Caki2 (cell line): ENCODE measurements around the gene PTPRN. TPM values are rescaled to one million over a fixed set of nuclear protein-coding genes. Genes with fewer than 3 reads are reported as not detected.
"Not testable (repeated sequence)": the region's sequence is repeated elsewhere in the genome, so short reads cannot be mapped to it uniquely, and the experiment has no call there.

Source experiments
- DNase-seq: peaks from one replicate; pipeline ENCODE4 v3.0.0-alpha.2; 2015; ENCODE audit warnings: low read depth
- in situ Hi-C: cut with HindIII; loops from 2 replicates; pipeline ENCODE4 v1.10.0; 2016; ENCODE audit warnings: low sequenced_read_pairs, low pct_unique_long_range_greater_than_20kb, mixed read lengths
- total RNA-seq: library from RNA; depleted of rRNA; stranded (reverse); fragments of >200 nt; shearing (Covaris generic); gene quantifications from 2 replicates; pipeline ENCODE4 v1.2.3, GENCODE V29; 2014; ENCODE audit warnings: low replicate concordance

The PTPRN gene
- total RNA-seq, 1 experiment from 2014 or later, result not detected

DNA sequence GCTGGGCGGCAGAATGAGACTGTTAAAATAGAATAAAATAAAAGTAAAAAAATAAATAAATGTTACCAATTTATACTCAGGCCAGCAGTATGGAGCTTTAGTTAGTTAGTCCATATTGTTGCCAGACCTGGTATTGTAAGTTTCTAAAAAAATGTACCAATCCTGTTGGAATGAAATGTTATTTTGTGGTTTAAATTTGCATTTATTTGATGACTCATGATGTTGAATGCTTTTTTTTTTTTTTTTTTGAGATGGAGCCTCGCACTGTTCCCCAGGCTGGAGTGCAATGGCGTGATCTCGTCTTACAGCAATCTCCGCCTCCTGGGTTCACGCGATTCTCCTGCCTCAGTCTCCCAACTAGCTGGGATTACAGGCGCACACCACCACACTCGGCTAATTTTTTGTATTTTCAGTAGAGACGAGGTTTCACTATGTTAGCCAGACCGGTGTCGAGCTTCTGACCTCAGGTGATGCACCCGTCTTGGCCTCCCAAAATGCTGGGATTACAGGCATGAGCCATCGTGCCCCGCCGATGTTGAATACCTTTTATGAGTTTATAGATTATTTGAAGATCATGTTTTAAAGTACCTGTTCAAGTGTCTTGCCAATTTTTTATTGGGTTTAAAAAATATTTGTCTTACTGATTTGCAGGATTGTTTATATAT, 5.7 kb upstream of the PTPRN start:
- DNase-seq, result peak; percentile 13
- in situ Hi-C loops, result no loop called here

DNA sequence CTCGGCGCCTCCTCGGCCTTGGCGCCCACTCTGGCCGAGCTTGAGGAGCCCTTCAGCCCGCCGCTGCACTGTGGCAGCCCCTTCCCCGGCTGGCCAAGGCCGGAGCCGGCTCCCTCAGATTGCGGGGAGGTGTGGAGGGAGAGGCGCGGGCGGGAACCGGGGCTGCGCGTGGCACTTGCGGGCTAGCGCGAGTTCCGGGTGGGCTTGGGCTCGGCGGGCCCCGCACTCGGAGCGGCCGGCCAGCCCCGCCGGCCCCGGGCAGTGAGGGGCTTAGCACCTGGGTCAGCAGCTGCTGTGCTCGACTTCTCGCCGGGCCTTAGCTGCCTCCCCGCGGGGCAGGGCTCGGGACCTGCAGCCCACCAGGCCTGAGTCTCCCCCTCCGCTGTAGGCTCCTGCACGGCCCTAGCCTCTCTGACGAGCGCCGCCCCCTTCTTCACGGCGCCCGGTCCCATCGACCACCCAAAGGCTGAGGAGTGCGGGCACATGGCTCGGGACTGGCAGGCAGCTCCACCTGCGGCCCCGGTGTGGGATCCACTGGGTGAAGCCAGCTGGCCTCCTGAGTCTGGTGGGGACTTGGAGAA, 3.6 kb upstream of the PTPRN start:
- in situ Hi-C loops, DNase-seq: not testable (repeated sequence)

DNA sequence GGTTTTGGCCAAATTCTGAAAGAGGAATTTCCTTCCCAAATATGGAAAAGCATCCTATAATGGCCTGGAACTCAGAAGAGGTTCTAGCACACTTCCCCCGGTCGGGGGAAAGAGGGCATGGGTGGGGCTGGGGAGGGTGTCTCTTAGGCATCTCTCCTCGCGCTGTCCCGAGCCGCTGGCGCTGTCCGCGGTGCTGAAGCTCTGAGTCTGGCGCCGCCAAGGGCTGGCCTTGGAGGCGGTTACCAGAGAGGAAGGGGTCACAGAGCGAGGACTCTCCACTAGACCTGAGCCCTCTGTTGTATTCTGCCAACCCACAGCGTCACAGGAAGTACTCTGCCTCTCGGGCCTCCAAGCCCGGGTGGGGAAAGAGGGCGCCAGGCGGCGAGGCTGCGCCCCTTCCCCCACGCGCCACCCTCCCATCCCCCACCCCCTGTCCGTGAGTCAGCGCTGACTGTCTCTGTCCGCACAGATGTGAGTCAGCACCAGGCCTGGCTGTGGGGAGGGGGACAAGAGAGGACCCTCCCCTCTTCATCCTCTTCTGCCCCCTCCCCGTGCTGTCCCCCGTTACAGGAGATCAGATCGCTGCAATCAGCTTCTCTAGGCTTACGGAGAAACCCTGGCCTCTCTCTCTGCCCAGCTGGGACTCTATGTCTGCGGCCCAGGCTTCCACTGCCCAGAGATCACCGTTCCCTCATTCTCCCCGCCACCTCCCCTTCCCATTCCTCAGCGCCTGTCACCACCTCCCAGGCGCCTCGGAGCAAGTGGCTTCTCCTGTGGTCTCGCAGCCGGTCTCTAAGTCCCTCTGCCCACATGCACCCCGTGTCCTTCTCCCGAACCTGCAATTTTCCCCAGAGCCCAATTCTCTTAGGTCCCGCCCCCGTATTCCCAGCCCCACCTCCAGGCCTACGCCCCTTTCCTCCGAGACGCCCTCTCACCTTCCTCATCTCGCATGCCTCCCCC, 779 bp downstream of the PTPRN start:
- in situ Hi-C loops, result no loop called here
- peak; percentile 76 for DNase-seq

DNA sequence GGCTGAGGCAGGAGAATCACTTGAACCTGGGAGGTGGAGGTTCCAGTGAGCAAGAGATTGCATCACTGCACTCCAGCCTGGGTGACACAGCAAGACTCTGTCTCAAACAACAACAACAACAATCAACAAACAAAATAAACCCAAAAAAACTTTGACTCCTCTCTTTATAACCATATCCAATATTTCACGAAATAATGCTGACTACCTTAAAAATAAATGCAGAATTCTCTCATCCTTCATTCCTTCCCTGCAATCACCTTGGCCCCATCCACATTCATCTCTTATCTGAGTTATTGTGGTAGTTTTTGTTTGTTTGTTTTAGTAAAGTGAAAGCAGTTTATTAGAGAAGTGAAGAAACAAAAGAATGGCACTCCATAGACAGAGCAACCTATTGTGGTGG, 3.2 kb downstream of the PTPRN start:
- DNase-seq, result no peak
- in situ Hi-C loops, result no loop called here

DNA sequence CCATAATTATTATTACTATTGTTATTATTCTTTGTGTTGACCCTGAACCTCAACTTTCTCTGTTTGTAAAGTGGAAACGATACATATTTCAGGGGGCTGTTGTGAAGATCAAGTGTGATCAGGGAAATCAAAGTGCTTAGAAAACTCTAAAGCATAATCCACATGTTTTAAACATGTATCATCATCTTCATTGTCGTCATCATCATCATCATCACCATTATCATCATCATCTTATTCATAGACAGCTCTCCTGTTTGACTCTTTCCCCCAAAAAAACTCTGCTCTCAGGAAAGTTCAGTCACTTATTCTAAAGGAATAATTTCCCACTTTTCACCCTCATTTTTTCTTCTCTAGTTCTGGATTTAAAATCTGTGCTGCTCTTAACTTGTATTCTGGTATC, 5.0 kb downstream of the PTPRN start:
- in situ Hi-C loops, result no loop called here

DNA sequence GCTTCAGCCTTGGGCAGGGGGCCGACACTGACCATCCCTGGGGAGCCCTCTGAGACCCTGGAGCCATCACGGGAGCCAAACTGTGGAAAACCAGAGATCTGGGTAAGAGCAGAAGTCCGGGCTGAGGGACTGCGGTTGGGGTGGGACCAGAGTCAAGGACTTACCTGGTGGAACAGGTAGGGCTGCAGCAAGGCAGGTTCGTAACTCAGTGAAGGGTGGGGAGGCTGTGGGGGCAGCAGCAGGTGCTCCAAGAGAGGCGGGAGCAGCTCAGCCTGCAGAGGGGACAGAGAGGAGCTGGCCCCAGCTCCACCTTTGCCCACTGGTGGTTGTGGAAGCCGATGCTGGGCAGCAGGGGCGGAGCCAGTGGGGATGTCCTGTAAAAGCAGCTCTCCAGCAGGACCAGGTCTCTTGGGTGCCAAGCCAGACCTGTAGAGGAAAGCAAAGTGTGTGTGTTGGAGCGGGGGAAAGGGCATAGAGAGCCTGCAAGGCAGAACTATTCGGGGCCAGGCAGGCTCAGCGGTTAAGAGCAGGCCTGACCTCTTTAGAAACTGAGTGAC, 6.7 kb downstream of the PTPRN start:
- no peak for DNase-seq
- in situ Hi-C loops, result no loop called here

More for the DNA sequence above, 5.0 kb downstream of the PTPRN start:
- DNase-seq, result no peak

DNA sequence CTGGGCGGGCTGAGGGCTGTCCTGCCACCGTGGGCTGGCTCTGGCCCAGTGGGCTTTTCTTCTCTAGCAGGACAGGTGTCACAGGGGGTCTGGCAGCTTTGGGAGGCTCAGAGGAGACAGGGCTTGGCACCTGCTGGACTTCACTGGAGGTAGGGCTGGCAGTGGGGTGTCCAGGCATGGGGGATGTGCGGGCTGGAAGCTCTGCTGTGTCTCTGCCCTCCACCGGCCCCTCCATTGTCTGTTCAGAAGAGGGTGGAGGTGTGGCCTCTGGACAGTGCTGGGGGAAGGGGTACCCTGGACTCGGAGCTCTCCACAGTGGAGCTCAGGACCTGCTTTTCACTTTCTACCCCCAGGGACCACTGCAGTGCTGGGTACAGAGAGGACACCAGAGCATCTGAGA, 9.2 kb downstream of the PTPRN start:
- no peak for DNase-seq
- in situ Hi-C loops, result no loop called here

DNA sequence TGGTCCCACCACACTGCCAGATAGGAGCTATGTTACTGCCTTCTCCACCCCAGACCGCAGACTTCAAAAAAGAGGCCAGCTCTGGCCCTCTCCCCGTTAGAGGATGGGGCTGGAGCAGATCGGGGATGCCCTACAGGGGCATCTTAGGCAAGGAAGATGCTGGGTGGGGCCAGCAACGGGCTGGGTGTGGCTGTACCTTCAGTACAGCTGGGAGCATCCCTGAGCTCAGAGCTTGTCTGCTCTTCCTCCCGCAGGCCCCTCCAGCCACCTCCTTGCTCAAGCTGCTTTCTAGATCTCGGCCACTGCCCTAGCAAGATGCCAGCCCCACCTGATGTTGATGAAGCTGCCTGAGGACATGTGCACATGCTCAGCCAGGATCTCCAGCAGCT, 9.8 kb downstream of the PTPRN start:
- no peak for DNase-seq
- in situ Hi-C loops, result no loop called here

DNA sequence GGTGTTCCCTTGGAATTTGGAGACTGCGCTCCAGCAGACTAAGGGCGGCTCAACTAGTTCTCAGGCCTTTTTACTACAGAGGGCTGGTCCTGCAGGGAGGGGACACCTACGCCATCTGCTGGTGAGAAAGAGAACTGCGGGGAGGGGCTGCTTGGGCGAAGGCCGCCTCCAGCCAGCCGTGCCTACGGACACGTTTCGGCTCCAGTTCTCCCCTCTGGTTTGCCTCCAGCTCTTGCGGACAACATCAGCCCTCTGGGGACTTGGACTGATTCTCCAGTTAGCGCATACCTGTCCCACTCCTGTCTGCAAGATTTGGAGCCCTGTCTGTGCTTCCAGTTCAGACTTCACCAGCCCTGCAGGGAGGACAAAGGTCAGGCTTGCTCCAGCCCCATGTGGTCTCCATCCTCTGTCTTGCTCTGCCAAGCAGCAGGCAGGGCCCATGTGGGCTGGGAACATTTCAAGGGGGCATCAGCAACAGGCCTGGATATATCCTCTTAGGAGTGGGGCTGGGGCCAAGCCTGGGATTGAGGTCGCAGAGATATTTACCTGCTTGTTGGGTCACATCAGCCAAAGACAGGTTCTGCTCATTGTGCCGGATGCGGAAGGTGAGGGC, 10.3 kb downstream of the PTPRN start:
- peak; percentile 71 for DNase-seq
- in situ Hi-C loops, result no loop called here

DNA sequence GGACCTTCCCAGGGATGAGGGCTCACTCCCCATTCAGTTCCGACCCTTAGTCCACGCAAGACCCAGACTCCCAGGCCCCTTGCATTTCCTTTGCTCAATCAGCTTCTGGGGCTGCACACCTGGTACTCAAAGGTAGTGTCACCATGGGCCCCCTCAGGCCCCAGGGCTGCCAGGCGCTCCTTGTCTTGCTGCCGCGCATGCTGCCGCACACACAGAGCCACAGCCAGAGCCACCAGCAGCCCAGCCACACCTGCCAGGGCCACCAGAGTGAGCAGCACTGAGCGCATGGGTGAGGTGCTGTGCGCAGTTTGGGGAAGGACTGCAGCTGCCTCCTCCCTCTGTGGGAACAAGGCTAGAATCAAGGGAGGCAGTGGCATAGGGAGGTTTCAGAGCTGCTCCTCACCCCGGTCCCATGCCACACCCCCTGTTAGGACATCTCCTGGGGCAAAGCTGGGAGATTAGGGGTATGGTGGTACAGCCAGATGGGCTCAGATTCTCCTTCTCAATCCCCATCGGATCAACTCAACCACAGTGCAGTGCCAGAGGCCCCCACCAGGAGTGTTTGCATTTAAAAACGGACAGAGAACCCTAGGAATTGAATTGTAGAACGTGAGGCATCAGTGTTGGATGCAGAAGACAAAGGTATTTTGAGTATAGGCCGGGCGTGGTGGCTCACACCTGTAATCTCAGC, 11.3 kb downstream of the PTPRN start:
- in situ Hi-C loops, result no loop called here
- DNase-seq, result no peak

DNA sequence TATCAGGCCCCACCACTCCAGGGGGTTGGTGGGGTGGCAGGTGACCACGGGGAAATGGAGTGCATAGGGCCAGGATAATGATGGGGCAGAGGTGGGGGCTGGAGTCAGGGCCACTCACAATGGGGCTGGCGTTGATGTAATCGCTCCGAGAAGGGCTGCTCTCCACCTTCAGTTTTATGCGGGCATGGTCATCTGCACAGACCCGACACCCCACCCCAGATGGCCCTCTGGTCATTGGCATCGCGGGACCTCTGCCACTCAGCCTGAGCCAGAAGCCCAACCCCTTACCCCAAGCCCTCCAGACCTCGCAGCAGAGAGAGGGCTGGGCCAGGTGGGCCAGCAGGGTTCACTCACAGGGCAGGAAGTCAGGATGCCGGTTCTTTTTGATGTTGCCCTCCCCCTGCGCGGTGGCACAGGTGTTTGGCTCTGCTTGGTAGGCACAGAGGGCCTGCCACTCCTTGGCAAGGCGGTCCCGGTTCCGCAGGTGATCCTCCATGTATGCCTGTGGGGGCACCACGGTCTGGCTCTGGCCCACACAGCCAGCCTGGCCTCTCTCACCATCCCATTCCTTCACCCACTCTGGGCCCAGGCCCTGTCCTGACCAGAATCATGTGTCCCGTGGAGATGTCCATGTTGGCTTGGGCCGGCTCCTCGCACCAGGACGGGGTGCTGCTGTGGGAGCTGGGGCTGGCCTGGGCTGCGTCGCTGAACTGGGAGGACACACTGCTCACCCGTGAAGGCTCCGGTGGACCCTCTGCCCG, 12.4 kb downstream of the PTPRN start:
- in situ Hi-C loops, result no loop called here
- no peak for DNase-seq

DNA sequence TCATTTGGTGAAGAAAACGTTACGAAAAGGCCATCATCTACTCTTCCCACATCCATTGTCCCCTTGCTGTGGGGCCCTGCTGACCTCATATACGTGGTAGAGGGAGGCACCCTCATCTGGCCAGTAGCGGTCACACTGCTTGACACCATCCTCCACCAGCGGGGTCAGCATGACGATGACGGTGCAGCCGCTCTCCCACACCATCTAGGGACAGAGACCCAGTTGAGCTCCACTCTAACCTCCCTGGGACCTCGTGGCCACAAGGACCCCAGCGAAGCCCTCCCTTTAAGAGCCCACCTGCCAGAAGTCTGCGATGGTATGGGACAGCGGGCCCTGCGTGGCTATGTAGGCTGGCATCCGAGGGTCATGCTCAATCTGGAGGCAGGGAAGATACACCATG, 13.1 kb downstream of the PTPRN start:
- in situ Hi-C loops, result no loop called here

DNA sequence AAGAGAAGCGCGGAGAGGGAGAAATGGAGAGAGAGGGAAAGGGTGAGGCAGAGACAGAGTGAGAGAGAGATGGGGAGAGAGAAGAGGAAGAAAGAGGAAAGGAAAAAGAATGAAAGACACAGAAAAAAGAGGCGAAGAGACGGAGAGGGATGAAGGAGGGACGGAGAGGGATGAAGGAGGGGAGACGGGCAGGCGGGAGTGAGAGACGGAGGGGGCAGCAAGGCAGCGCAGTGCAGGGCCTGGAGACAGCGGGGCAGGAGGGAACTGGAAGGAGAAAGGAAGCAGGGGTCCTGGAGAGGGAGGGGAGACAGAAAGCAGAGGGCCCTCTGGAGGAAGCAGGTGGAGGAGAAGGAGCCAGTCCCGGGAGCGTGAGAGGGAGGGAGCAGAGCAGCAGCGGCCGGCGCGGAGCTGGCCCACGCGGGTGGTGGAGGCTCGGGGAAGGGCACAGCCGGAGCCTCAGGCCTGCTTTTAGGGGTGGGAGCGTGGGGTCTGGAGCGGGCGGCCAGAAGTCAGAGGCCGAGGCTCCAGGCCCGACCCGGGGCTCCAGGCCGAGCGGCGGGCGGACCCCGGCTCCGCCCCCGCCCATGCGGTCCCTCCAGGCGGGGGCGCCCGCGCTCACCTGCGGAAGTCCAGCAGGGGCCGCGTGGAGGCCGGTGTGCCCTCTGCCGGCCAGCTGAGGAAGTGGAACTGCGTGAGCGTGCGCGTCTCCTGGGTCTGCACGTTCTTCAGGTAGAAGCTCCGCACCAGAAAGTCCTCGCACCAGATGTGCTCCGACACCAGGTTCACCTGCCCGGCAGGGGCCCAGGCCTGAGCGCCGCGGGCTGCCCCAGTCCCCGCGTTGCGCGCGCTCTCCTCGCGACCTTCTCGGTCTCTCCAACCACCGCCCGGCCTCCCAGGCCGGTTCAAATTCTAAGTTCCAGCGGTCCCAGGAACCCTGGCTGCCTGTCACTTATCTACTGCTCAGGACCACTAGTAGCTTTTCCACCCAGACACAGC, 14.5 kb downstream of the PTPRN start:
- peak; percentile 79 for DNase-seq
- in situ Hi-C loops, result no loop called here

More for the DNA sequence above, 13.1 kb downstream of the PTPRN start:
- no peak for DNase-seq

DNA sequence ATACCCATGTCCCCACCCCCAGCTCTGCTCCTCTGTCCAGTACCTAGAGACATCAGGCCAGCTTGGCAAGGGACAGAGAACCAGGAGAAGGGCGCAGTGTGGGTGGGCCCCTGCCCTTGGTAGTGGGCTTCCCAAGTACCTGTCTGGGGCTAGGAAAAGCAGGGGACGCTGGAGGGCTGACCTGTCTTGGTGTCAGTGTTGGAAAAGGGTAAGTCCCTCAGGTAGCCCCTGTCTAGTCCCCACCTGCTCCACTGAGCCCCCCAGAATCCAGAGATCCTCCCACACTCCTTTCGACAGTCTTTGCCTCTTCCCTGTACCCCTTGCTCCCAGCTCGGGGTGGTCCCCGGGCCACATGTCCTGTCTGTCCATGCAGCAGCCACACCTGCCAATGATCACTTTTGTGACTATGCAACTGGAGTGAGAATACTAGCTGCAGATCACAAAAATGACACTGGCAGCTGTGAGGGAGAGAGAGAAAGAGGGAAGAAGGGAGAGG, 15.4 kb downstream of the PTPRN start:
- in situ Hi-C loops, result no loop called here

DNA sequence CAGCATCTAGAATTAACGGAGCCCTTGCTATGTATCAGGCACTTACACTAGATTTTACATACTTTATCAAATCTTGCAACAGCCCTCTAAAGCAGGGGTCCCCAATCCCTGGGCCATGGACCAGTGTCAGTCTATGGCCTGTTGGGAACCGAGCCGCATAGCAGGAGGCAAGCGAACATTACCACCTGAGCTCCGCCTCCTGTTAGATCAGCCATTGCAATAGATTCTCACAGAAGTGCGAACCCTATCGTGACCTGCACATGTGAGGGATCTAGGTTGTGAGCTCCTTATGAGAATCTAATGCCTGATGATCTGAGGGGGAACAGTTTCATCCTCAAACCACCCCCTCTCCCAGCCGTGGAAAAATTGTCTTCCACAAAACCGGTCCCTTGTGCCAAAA, 16.6 kb downstream of the PTPRN start:
- DNase-seq, result no peak
- in situ Hi-C loops, result no loop called here

More for the DNA sequence above, 15.4 kb downstream of the PTPRN start:
- DNase-seq, result no peak

DNA sequence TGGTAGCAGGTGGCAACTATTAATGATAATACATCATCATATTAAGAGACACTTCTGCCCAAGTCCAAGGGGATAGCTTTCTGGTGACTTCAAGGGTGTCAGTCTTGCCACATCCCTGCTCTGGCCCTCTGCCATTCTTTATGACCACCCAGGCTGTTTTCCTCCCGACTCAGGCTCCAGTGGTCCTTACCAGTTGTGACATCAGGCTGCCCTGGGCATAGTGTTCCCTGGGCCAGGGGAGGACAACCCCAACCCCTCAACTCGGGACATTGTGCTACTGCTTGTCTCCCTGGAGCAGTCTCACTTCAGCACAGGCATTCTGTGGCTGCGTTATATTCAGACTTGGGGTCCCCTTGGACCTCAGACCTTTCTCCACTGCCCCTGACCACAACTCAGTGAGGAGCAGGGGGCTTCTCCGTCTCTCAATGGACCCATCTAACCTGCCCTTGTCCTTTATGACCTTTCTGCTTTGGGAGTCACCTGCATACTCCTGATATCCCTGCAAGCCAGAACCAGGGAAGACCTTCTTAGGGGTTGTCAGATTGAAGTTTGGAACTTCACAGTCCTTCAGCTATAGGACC, 17.2 kb downstream of the PTPRN start:
- in situ Hi-C loops, result no loop called here
- no peak for DNase-seq
